ENCODE measurements around the gene ELFN2.
"Not testable (repeated sequence)": the region's sequence is repeated elsewhere in the genome, so short reads cannot be mapped to it uniquely, and the experiment has no call there.

Gene ELFN2

GRCh38 chr22:37331856-37332536 lies 95.3 kb downstream of the ELFN2 start:
- no peak for DNase-seq

GRCh38 chr22:37331034-37331428 lies 96.2 kb downstream of the ELFN2 start:
- no peak for DNase-seq

- no peak for DNase-seq
Observed at GRCh38 chr22:37330200-37331033, 96.9 kb downstream of the ELFN2 start.

GRCh38 chr22:37329238-37330140 lies 97.8 kb downstream of the ELFN2 start:
- no peak for DNase-seq

GRCh38 chr22:37328538-37329237 lies 98.6 kb downstream of the ELFN2 start:
- not testable (repeated sequence) for DNase-seq

- no peak for DNase-seq
Observed at GRCh38 chr22:37328017-37328416, 99.3 kb downstream of the ELFN2 start.

GRCh38 chr22:37326726-37327125 lies 100.6 kb downstream of the ELFN2 start:
- no peak for DNase-seq

- no peak for DNase-seq
Observed at GRCh38 chr22:37325039-37325395, 102.3 kb downstream of the ELFN2 start.

- DNase-seq = no peak
Observed at GRCh38 chr22:37324340-37325038, 102.8 kb downstream of the ELFN2 start.

GRCh38 chr22:37320726-37321677 lies 106.3 kb downstream of the ELFN2 start:
- no peak for DNase-seq

GRCh38 chr22:37319469-37319868 lies 107.8 kb downstream of the ELFN2 start:
- no peak for DNase-seq

- DNase-seq = no peak
Observed at GRCh38 chr22:37318364-37319109, 108.7 kb downstream of the ELFN2 start.
